Osteocyte (in vitro differentiated cells): ENCODE measurements around the gene RMI2. TPM values are rescaled to one million over a fixed set of nuclear protein-coding genes. Genes with fewer than 3 reads are reported as not detected.

ENCODE experiments used
- DNase-seq: peaks from one replicate; pipeline ENCODE4 v3.0.0; 2021; ENCODE audit warnings: mixed read lengths; ENCODE audit not compliant: unreplicated experiment; ENCODE audit errors: extremely low spot score
- H3K27ac Mint-ChIP-seq: one replicate; pipeline ENCODE4 v1.8.0; 2021; ENCODE audit warnings: mild to moderate bottlenecking, mixed read lengths; ENCODE audit not compliant: unreplicated experiment
- H3K27me3 Mint-ChIP-seq: one replicate; pipeline ENCODE4 v1.8.0; 2021; ENCODE audit warnings: mixed read lengths; ENCODE audit not compliant: unreplicated experiment
- H3K36me3 Mint-ChIP-seq: one replicate; pipeline ENCODE4 v1.8.0; 2021; ENCODE audit warnings: mixed read lengths; ENCODE audit not compliant: unreplicated experiment
- H3K4me1 Mint-ChIP-seq: one replicate; pipeline ENCODE4 v1.8.0; 2021; ENCODE audit warnings: mixed read lengths; ENCODE audit not compliant: unreplicated experiment
- H3K4me3 Mint-ChIP-seq: one replicate; pipeline ENCODE4 v1.8.0; 2021; ENCODE audit warnings: mild to moderate bottlenecking, moderate library complexity, mixed read lengths; ENCODE audit not compliant: unreplicated experiment
- H3K9me3 Mint-ChIP-seq: one replicate; pipeline ENCODE4 v1.8.0; 2021; ENCODE audit warnings: mixed read lengths; ENCODE audit not compliant: unreplicated experiment
- total RNA-seq: library from RNA; stranded (reverse); gene quantifications from 2 replicates; pipeline ENCODE4 v1.2.1, GENCODE V29; 2021
- TF ChIP-seq, protein P1 (sequence below): fragments of 200-600 bp; sonication (generic); IDR thresholded peaks from 2 replicates; pipeline ENCODE4 v1.5.0; 2021; ENCODE audit warnings: antibody characterized with exemption, mild to moderate bottlenecking, moderate library complexity

The RMI2 gene
- total RNA-seq, 1 donor from 2014 or later: 4.1 TPM

DNA sequence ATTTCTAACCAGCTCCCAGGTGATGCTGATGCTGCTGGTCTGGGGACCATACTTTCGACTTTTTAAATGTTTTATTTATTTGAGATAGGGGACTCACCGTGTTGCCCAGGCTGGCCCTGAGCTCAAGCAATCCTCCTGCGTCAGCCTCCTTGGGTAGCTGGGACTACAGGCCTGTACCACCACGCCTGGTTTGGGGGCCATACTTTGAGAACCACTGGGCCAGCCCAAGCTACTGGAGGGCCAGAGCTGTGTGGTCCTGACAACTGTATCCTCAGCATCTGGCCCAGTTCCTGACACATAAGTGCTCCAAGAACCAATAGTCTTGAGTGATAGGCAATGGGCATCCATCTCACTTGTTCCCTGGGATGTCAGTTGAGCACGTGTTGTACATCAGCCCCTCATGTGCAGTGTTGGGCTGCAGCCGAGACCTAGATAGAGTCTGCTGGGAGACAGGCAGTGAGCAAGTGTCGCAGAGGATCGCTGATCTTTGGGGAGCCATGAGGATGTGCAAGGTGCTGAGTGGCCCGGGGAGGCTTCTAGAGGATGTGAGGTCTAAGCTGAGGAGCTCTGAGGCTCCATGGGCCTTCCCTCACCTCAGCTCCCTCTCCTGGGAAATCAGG lies 1.6 kb downstream of the RMI2 start:
- no peak for DNase-seq
- no peaks in the 10 kb centered on the region for H3K36me3 Mint-ChIP-seq
- H3K4me1 Mint-ChIP-seq: peaks cover 45% of the 10 kb centered on the region
- TF ChIP-seq, protein P1, sequence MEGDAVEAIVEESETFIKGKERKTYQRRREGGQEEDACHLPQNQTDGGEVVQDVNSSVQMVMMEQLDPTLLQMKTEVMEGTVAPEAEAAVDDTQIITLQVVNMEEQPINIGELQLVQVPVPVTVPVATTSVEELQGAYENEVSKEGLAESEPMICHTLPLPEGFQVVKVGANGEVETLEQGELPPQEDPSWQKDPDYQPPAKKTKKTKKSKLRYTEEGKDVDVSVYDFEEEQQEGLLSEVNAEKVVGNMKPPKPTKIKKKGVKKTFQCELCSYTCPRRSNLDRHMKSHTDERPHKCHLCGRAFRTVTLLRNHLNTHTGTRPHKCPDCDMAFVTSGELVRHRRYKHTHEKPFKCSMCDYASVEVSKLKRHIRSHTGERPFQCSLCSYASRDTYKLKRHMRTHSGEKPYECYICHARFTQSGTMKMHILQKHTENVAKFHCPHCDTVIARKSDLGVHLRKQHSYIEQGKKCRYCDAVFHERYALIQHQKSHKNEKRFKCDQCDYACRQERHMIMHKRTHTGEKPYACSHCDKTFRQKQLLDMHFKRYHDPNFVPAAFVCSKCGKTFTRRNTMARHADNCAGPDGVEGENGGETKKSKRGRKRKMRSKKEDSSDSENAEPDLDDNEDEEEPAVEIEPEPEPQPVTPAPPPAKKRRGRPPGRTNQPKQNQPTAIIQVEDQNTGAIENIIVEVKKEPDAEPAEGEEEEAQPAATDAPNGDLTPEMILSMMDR: no peak
- H3K4me3 Mint-ChIP-seq: peak overlapping the region; percentile 75
- no peaks in the 10 kb centered on the region for H3K9me3 Mint-ChIP-seq
- no peaks in the 10 kb centered on the region for H3K27me3 Mint-ChIP-seq
- no peak overlapping the region for H3K27ac Mint-ChIP-seq

DNA sequence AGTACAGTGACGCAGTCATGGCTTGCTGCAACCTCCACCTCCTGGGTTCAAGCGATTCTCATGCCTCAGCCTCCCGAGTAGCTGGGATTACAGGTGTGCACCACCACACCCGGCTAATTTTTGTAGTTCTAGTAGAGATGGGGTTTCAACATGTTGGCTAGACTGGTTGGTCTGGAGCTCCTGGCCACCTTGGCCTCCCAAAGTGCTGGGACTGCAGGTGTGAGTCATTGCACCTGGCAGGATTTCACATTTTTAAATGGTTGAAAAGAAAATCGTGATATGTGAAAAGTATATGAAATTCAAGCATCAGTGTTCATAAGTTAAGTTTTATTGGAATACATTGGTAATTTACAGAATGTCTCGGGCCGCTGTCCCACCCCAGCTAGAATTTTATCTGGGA lies 2.6 kb downstream of the RMI2 start:
- TF ChIP-seq, protein P1: no peak
- DNase-seq: no peak
- peaks cover 50% of the 10 kb centered on the region for H3K4me1 Mint-ChIP-seq
- H3K27ac Mint-ChIP-seq: no peak overlapping the region
- no peaks in the 10 kb centered on the region for H3K27me3 Mint-ChIP-seq
- H3K4me3 Mint-ChIP-seq: no peak overlapping the region
- H3K9me3 Mint-ChIP-seq: no peaks in the 10 kb centered on the region
- no peaks in the 10 kb centered on the region for H3K36me3 Mint-ChIP-seq

DNA sequence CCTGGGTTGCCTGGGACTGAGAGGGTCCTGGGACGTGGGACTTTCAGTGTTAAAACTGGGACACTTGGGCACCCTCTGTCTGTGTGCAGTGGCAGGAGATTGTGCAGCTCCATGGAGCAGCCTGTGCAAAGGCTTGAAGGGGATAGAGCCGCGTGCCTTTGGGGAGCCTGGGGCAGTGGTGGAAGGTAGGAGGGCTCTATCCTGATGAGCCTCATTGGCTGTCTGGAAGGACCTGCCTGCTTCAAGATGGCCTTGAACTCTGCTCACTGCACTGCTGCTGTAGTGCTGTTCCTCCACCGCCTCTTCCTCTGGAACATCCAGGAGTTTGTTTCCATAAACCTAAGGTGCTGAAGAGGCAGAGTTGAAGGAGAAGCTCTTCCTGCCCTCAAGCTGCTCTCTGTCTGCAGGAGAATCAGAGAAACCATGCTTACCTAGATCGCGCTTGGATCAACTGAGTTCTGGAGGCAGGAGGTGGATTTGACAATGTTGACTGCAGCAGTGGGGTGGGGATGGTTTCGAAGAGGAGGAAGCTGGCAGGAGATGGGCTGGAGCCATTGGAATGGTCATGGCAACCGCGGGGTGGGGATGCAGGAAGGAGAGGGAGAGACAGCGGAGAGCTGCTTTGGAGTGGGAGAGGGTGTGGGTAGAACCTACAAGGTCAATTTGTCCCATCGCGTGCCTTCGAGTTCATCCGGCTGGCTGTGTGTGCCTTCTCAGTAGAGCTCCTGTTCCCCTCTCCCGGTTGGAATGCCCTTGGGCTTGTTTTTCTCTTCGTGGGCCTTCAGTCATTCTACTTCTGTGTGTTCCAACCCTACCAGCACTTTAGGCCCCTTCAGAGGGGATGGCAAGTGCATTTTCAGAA lies 3.7 kb downstream of the RMI2 start:
- no peaks in the 10 kb centered on the region for H3K36me3 Mint-ChIP-seq
- no peaks in the 10 kb centered on the region for H3K9me3 Mint-ChIP-seq
- no peak for DNase-seq
- H3K4me1 Mint-ChIP-seq: peaks cover 50% of the 10 kb centered on the region
- H3K27me3 Mint-ChIP-seq: no peaks in the 10 kb centered on the region
- H3K27ac Mint-ChIP-seq: peak overlapping the region; percentile 96
- peak overlapping the region; percentile 28 for H3K4me3 Mint-ChIP-seq
- TF ChIP-seq, protein P1: no peak

DNA sequence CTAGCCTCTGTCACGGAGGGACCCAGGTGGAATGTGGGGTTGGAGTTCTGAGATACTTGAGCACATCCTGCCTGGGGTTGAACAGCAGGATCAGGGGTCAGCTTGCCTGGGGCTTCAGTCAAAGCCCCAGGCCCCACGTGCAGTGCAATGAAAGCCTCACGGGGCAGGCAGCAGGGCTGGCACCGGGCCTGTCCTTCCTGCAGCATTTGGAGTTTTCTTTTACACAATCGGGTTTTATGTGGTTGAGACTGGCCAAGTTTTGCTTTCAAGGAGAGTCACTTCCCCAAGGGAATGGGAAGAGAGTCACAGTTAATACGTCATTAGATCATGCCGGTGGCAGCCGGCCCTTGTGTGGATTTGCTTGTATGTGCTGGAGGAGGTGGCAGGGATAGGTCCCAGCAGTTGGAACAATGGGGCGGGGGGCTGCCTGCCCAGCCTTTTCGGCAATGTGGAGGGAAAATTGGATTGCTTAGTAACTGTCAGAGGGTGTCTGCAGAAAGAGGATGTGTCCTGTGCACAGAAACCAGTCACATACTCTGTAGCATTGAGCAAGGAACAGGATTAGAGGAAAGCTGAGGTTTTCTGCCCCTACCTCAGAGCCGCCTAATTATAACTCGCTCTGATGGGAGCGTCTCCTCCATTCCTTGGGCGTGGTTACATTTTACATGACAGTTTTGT lies 4.5 kb downstream of the RMI2 start:
- Mint-ChIP-seq H3K27me3 (no peaks in the 10 kb centered on the region), H3K4me3 (peak overlapping the region; percentile 28), H3K27ac (peak overlapping the region; percentile 96), H3K36me3 (no peaks in the 10 kb centered on the region), H3K4me1 (peaks cover 50% of the 10 kb centered on the region), H3K9me3 (no peaks in the 10 kb centered on the region)
- TF ChIP-seq, protein P1: no peak
- DNase-seq: no peak

DNA sequence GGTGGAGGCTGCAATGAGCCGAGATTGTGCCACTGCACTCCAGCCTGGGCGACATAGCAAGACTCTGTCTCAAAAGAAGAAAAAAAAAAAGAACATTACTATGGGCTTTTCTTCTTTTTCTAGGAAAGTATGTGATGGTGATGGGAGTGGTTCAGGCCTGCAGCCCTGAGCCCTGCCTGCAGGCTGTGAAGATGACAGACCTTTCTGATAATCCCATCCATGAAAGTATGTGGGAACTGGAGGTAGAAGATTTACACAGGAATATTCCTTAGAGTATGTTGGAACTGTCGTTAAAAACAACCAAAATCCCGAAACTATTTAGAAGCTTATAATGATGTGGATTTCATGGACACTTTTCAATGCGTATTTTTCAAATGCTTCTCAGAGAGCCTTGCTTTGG lies 5.3 kb downstream of the RMI2 start:
- Mint-ChIP-seq H3K9me3 (no peaks in the 10 kb centered on the region), H3K4me3 (peak overlapping the region; percentile 62), H3K27me3 (no peaks in the 10 kb centered on the region), H3K36me3 (no peaks in the 10 kb centered on the region), H3K4me1 (peaks cover 46% of the 10 kb centered on the region), H3K27ac (peak overlapping the region; percentile 96)
- TF ChIP-seq, protein P1: no peak
- no peak for DNase-seq
